GM19468 (cell line): ENCODE results near the gene SCIMP.
"Not testable (repeated sequence)": the region's sequence is repeated elsewhere in the genome, so short reads cannot be mapped to it uniquely, and the experiment has no call there.

Experiments
- ATAC-seq: cut with Tn5 transposase; IDR thresholded peaks from one replicate; pipeline ENCODE4 v1.9.1; 2021; ENCODE audit warnings: mild to moderate bottlenecking, moderate library complexity, moderate number of reproducible peaks; ENCODE audit not compliant: unreplicated experiment; ENCODE audit errors: extremely low read depth

The SCIMP gene

DNA sequence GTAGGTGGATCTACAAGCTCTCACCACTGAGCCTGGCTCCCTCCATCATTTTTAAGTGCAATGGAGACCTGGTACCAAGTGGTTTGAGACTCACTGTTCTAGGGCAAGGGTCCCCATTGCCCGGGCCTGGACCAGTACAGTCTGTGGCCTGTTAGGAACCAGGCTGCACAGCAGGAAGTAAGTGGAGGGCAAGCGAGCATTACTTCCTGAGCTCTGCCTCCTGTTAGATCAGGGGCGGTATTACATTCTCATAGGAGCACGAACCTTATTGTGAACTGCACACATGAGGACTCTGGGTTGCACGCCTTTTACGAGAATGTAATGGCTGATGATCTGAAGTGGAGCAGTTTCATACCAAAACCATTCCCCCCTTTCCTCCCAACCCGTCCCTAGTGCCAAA, 36.2 kb downstream of the SCIMP start:
- no peak for ATAC-seq

DNA sequence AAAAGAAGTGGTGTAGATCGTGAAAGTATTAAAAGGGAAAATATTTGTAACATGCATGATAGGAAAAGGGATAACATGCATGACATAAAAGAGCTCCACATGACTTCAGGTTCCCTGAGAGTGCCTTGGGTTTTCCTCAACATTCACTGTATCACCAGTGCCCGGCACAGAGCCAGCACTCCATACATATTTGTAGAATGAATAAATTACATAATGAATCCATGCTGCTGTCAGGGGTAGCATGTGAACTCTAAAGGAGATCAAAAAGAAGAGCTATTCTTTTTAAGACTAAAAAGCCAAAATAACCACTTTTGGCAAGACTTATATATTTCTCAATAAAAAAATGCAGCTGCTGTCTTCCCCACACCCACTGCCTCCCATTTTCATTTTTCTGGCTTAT, 40.3 kb downstream of the SCIMP start:
- ATAC-seq = no peak

DNA sequence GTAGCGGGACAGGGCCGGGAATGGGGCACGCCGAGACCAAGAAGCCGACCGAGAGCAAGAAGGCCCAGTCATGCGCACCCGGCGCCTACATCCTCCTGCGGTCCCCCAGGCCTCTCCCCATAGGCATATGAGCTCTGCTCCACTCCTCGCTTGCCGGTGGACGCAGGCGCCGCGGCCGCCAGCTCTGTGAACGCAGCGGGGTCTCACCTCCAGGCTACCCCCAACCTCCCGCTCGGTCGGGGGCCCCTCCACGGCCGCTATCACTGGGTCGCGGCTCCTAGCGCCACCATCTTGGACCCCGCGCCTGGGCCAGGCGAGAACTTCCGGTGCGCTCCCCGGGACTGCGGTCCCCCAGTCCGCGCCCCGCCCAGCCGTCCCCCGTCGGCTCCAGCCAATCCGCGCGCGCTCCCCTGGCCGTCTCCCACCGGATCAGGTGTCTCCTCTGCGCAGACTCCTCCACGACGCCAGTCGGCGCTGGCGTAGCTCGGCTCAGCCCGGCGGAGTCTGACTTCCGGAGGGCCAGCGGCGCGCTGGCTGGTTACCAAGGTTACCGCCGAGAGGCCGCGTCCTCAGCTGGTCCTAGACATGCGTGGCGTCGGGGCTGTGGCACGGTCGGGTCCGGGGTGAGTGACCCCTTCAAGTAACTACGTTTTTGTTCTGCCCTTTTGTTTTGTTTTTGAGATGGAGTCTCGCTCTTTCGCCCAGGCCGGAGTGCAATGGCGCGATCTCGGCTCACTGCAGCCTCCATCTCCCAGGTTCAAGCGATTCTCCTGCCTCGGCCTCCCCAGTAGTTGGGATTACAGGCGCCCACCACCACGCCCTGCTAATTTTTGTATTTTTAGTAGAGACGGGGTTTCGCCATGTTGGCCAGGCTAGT, 42.9 kb downstream of the SCIMP start, which contains the start of gene ZNF594:
TSS of gene ZNF594 (minus strand) at position 328 of the 877 bp plus-strand sequence. CDS start 7,612 bp downstream, outside the sequence.
- ATAC-seq = peak; percentile 69

DNA sequence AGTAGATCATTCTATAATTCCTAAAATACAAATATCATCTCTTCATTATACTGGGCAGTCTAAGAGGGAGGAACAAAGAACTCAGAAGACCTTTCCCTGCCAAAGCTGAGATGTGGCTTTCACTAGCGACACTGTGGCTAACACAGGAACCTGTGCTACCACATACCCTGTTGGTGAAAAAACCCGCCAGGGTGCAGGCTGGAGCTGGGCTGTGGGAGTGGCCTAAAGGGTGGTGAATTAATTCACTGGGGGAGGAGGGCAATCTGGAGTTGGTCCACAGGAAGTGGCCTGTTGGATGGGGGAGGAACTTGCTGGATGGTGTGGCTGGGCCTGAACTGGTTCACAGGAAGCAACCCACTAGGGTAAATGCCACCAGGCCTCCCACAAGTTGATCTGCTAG, 50.4 kb downstream of the SCIMP start:
- no peak for ATAC-seq

DNA sequence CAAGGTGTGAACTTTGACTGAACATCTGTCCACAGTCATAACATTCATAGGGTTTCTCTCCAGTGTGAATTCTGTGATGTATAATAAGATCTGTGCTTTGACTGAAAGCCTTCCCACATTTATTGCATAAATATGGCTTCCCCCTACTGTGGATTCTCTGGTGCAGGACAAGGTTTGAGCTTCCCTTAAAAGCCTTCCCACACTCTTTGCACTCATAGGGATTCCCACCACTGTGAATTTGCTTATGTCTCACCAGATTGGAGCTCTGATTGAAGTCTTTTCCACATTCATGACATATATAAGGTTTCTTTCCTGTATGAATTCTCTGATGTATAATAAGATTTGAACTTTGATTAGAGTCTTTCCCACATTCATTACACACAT, 51.3 kb downstream of the SCIMP start:
- ATAC-seq = no peak

DNA sequence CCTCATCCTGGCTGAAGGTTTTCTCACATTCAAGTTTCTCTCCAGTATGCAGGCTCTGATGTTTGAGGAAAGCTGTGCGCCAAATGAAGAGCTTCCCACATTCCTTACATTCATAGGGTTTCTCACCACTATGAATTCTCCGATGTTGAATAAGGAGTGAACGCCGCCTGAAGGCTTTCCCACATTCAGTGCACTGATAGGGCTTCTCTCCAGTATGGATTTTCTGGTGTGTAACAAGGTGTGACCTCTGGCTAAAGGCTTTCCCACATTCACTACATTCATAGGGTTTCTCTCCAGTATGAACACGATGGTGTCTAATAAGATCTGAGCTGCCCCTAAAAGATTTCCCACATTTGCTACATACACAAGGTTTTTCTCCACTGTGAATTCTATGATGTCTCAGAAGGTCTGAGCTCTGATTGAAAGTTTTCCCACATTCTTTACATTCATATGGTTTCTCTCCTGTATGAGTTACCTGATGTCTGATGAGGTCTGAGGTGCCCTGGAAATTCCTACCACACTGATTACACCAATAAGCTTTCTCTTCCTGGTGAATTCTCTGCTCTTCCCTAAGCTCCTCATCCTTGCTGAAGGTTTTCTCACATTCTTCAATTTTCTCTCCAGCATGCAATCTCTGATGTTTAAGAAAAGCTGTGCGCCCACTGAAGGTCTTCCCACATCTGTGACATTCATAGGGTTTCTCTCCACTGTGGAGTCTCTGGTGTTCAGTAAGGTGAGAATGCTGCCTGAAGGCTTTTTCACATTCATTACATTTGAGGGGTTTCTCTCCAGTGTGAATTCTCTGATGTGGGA, 51.9 kb downstream of the SCIMP start:
- no peak for ATAC-seq

DNA sequence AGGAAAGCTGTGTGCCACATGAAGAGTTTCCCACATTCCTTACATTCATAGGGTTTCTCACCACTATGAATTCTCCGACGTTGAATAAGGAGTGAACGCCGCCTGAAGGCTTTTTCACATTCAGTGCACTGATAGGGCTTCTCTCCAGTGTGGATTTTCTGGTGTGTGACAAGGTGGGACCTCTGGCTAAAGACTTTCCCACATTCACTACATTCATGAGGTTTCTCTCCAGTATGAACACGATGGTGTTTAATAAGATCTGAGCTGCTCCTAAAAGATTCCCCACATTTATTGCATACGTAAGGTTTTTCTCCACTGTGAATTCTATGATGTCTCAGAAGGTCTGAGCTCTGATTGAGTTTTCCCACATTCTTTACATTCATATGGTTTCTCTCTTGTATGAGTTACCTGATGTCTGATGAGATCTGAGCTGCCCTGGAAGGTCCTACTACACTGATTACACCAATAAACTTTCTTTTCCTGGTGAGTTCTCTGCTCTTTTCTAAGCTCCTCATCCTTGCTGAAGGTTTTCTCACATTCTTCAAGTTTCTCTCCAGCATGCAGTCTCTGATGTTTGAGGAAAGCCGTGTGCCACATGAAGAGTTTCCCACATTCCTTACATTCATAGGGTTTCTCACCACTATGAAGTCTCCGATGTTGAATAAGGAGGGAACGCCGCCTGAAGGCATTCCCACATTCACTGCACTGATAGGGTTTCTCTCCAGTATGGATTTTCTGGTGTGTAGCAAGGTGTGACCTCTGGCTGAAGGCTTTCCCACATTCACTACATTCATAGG, 53.0 kb downstream of the SCIMP start:
- ATAC-seq = no peak

DNA sequence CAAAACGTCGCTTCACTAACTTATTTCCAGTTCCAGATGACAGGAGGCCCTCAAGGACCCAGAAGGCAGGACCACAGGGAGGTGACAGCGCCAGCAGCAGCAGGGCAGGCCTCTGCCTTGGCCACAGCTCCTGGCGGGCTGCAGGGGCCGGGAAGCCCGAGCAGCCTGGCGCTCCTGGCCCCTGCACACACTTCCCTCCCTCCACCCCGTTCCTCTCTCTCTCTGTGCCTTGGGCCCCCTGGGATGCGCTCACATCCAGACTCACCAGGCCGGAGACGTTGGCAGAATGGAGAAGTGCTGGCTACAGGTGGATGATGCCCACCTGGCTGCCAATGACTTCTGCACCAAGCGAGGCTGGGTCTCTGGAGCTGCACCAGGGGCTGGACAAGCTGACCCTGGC, 55.7 kb downstream of the SCIMP start:
- ATAC-seq = no peak

DNA sequence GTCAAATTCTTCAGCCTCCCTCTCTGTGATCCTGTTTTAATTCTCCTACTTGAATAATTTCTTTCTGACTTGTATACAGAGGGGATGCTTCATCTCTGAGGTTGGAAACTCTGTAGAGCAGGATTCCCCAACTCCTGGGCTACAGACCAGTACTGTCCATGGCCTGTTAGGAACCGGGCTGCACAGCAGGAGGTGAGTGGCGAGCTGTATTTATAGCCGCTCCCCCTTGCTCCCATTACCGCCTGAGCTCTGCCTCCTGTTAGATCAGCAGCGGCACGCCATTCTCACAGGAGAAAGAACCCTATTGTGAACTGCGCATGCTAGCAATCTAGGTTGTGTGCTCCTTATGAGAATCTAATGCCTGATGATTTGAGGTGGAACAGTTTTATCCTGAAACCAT, 59.6 kb downstream of the SCIMP start:
- not testable (repeated sequence) for ATAC-seq

DNA sequence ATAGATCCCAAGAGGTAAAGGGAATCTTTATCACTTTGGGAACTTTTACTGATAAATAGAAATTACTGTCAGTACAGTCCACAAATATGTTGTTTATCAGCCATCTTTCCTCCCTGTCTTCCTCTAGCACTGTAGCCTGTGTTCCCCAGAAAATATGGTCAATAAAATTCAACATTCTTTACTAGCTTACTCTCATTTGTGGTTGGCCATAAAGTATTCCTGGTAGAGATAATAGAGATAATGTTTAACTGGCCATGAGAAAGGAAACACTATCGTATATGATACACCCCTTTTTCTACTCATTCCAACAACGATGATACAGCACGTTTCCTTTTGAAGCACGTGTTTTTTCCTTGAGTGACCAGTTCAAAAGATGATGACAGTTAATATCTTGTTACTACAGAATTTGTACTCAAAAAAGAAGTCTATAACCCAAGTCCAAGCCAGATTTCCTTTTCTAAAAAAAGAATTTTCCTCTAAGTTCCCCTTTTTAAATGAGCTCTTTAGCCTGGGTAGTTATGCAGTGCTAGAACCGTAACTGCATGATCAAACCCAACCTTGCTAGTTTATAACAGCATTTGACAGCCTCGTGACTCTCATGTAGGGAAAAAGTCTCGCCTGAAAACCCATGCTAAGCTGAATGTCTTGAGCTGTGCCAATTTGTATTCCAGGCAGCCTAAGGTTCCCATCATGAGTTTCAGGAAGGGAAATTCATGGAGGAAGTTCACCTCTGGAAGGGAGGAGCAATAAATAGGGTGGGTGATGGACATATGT, 68.7 kb downstream of the SCIMP start:
- not testable (repeated sequence) for ATAC-seq

DNA sequence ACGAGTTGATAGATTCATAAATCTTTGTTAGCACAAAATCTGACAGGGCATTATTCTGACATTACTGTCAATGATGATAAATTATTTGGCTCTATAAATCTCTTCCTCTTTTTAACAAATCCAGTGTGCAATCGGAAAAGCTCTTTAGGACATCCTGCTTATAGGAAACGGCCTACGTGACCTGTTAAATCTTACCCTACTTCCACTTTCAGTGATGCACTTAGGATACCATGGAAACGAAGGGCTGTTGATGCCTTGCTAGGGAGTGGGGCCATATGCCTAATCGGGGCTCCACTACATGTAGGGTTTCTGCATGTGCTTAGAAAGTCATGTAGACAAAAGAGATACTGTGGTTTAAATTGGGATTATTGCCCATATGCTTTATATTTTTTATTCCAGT, 70.2 kb downstream of the SCIMP start:
- ATAC-seq = no peak

DNA sequence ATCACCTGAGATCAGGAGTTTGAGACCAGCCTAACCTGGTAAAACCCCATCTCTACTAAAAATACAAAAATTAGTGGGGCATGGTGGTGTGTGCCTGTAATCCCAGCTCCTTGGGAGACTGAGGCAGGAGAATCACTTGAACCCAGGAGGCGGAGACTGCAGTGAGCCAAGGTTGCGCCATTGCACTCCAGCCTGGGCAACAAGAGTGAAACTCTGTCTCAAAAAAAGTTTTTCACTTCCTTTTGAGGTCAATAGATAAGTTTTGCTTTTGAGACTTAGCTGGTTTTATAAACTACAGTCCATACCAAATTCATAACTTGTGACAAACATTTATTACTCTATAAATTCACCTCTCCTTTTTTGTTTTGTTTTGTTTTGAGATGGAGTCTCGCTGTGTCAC, 72.9 kb downstream of the SCIMP start:
- ATAC-seq = not testable (repeated sequence)

DNA sequence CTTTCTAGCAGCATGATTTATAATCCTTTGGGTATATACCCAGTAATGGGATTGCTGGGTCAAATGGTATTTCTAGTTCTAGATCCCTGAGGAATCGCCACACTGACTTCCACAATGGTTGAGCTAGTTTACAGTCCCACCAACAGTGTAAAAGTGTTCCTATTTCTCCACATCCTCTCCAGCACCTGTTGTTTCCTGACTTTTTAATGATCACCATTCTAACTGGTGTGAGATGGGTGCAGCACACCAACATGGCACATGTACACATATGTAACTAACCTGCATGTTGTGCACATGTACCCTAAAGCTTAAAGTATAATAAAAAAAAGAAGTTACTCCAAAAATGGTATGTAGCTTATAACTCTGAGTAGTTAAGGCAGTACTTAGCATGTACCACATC, 74.0 kb downstream of the SCIMP start:
- ATAC-seq = not testable (repeated sequence)
